Liver (tissue), 9 donors: ENCODE results near the gene SPART. TPM values are rescaled to one million over a fixed set of nuclear protein-coding genes. Genes with fewer than 3 reads are reported as not detected.
A peak's percentile ranks its signal among the peaks of the same experiment; 100 is the strongest.

Source experiments
- DNase-seq: peaks from one replicate; pipeline ENCODE4 v3.0.0-alpha.2; 2017; ENCODE audit warnings: low spot score
- H3K27ac ChIP-seq, 2 donors: one replicate each; pipeline ENCODE4 v1.7.0; 2013; ENCODE audit warnings: inconsistent platforms in 2 of 2, low read length in 2 of 2, control low read depth in 1 of 2, low read depth in 1 of 2, mild to moderate bottlenecking in 1 of 2
- H3K27me3 ChIP-seq, 4 donors: one replicate each; pipeline versions ENCODE4 v1.6.1 to v1.7.0; 2013; ENCODE audit warnings: low read length in 3 of 4, inconsistent platforms in 1 of 4, mild to moderate bottlenecking in 1 of 4, moderate library complexity in 1 of 4; ENCODE audit not compliant: control insufficient read depth in 4 of 4, insufficient read depth in 4 of 4
- H3K36me3 ChIP-seq, 4 donors: one replicate each; pipeline versions ENCODE4 v1.6.1 to v1.7.0; 2013; ENCODE audit warnings: low read length in 3 of 4, mild to moderate bottlenecking in 3 of 4, low read depth in 1 of 4, moderate library complexity in 1 of 4; ENCODE audit not compliant: control insufficient read depth in 4 of 4, insufficient read depth in 3 of 4
- H3K4me1 ChIP-seq, 4 donors: one replicate each; pipeline versions ENCODE4 v1.6.1 to v1.7.0; 2013; ENCODE audit warnings: low read length in 3 of 4, mild to moderate bottlenecking in 3 of 4, moderate library complexity in 1 of 4; ENCODE audit not compliant: control insufficient read depth in 4 of 4, insufficient read depth in 4 of 4
- H3K4me3 ChIP-seq, 3 donors: one replicate each; pipeline versions ENCODE4 v1.6.1 to v1.7.0; 2013; ENCODE audit warnings: low read length in 3 of 3, control low read depth in 1 of 3, low read depth in 1 of 3, mild to moderate bottlenecking in 1 of 3
- H3K9ac ChIP-seq, 2 donors: one replicate each; pipeline ENCODE4 v1.7.0; 2013; ENCODE audit warnings: low read length in 2 of 2, mild to moderate bottlenecking in 2 of 2, moderate library complexity in 2 of 2, control low read depth in 1 of 2, low read depth in 1 of 2
- H3K9me3 ChIP-seq, 4 donors: one replicate each; pipeline versions ENCODE4 v1.6.1 to v1.7.0; 2013; ENCODE audit warnings: low read length in 3 of 4; ENCODE audit not compliant: control insufficient read depth in 4 of 4
- ATF3 ChIP-seq: IDR thresholded peaks from 2 replicates; pipeline ENCODE4 v1.6.1; 2016; ENCODE audit warnings: antibody characterized with exemption
- EGR1 ChIP-seq, 2 donors: IDR thresholded peaks; 2 replicates each; pipeline ENCODE4 v1.6.1; 2016 to 2018; ENCODE audit warnings: antibody characterized with exemption in 2 of 2, low read depth in 2 of 2
- FOXA1 ChIP-seq: IDR thresholded peaks from 2 replicates; pipeline ENCODE4 v1.6.1; 2016; ENCODE audit warnings: antibody characterized with exemption
- FOXA2 ChIP-seq: IDR thresholded peaks from 2 replicates; pipeline ENCODE4 v1.6.1; 2016; ENCODE audit warnings: antibody characterized with exemption
- GABPA ChIP-seq, 2 donors: IDR thresholded peaks in 1 of 2; conservative IDR thresholded peaks in 1 of 2; 2 replicates each; pipeline ENCODE4 v1.6.1; 2016; ENCODE audit warnings: antibody characterized with exemption in 2 of 2, mild to moderate bottlenecking in 1 of 2, moderate library complexity in 1 of 2
- HNF4A ChIP-seq, 2 donors: conservative IDR thresholded peaks; 2 replicates each; pipeline ENCODE4 v1.6.1; 2016; ENCODE audit warnings: antibody characterized with exemption in 2 of 2, mild to moderate bottlenecking in 2 of 2
- HNF4G ChIP-seq: IDR thresholded peaks from 2 replicates; pipeline ENCODE4 v1.6.1; 2016; ENCODE audit warnings: antibody characterized with exemption
- JUND ChIP-seq, 2 donors: IDR thresholded peaks; 2 replicates each; pipeline ENCODE4 v1.6.1; 2016; ENCODE audit warnings: antibody characterized with exemption in 2 of 2
- MAX ChIP-seq: IDR thresholded peaks from 2 replicates; pipeline ENCODE4 v1.6.1; 2016; ENCODE audit warnings: antibody characterized with exemption
- NR2F2 ChIP-seq: IDR thresholded peaks from 2 replicates; pipeline ENCODE4 v1.6.1; 2016; ENCODE audit warnings: antibody characterized with exemption
- RAD21 ChIP-seq, 2 donors: IDR thresholded peaks; 2 replicates each; pipeline ENCODE4 v1.6.1; 2016; ENCODE audit warnings: antibody characterized with exemption in 2 of 2, mild to moderate bottlenecking in 2 of 2
- RXRA ChIP-seq, 2 donors: IDR thresholded peaks; 2 replicates each; pipeline ENCODE4 v1.6.1; 2017 to 2018; ENCODE audit warnings: antibody characterized with exemption in 2 of 2, mild to moderate bottlenecking in 1 of 2
- SP1 ChIP-seq: IDR thresholded peaks from 2 replicates; pipeline ENCODE4 v1.6.1; 2018; ENCODE audit warnings: antibody characterized with exemption, mild to moderate bottlenecking
- TAF1 ChIP-seq: conservative IDR thresholded peaks from 2 replicates; pipeline ENCODE4 v1.6.1; 2016; ENCODE audit warnings: antibody characterized with exemption, mild to moderate bottlenecking
- YY1 ChIP-seq: IDR thresholded peaks from 2 replicates; pipeline ENCODE4 v1.6.1; 2016; ENCODE audit warnings: antibody characterized with exemption, mild to moderate bottlenecking
- ZBTB33 ChIP-seq: IDR thresholded peaks from 2 replicates; pipeline ENCODE4 v1.6.1; 2016; ENCODE audit warnings: antibody characterized with exemption
- WGBS: extraction: QIAGEN DNeasy Blood & Tissue Kit; methylation state at CpG from one replicate; pipeline ENCODE4 v1.1.7; 2013; 5-methylcytosine and 5-hydroxymethylcytosine counted together
- polyA plus RNA-seq, 2 donors: library from polyadenylated mRNA; stranded (reverse) in 1 of 2; unstranded in 1 of 2; fragments of 200-250 nt in 1 of 2; fragments of >200 nt in 1 of 2; fragmentation: Nextera tagmentation in 1 of 2; extraction: Ambion mirVana in 1 of 2; gene quantifications; one replicate each; pipeline versions ENCODE4 v1.2.1 to v1.2.3, GENCODE V29; 2013 to 2015
- total RNA-seq, 2 donors: library from RNA; depleted of rRNA; stranded (reverse); fragments of >200 nt; gene quantifications; one replicate each; pipeline ENCODE4 v1.2.3, GENCODE V29; 2014
- TF ChIP-seq, protein P1 (sequence below): fragments of 150-350 bp; IDR thresholded peaks from 2 replicates; pipeline ENCODE4 v1.5.1; 2017; ENCODE audit warnings: improper control_type of control experiment, low read depth, low read length; ENCODE audit not compliant: missing input control
- TF ChIP-seq, protein P2 (sequence below): IDR thresholded peaks from 2 replicates; pipeline ENCODE4 v1.6.1; 2016; ENCODE audit warnings: antibody characterized with exemption, mild to moderate bottlenecking
- donor health status: healthy.
- donor health status: healthy.
- donor health status: healthy.
- donor health status: healthy.
- donor health status: healthy.

The SPART gene, protein sequence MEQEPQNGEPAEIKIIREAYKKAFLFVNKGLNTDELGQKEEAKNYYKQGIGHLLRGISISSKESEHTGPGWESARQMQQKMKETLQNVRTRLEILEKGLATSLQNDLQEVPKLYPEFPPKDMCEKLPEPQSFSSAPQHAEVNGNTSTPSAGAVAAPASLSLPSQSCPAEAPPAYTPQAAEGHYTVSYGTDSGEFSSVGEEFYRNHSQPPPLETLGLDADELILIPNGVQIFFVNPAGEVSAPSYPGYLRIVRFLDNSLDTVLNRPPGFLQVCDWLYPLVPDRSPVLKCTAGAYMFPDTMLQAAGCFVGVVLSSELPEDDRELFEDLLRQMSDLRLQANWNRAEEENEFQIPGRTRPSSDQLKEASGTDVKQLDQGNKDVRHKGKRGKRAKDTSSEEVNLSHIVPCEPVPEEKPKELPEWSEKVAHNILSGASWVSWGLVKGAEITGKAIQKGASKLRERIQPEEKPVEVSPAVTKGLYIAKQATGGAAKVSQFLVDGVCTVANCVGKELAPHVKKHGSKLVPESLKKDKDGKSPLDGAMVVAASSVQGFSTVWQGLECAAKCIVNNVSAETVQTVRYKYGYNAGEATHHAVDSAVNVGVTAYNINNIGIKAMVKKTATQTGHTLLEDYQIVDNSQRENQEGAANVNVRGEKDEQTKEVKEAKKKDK
- total RNA-seq: 10 to 100 TPM; 14.9 to 15.3 TPM
- polyA plus RNA-seq: 1 to 10 TPM; 6.9 to 7.2 TPM

DNA sequence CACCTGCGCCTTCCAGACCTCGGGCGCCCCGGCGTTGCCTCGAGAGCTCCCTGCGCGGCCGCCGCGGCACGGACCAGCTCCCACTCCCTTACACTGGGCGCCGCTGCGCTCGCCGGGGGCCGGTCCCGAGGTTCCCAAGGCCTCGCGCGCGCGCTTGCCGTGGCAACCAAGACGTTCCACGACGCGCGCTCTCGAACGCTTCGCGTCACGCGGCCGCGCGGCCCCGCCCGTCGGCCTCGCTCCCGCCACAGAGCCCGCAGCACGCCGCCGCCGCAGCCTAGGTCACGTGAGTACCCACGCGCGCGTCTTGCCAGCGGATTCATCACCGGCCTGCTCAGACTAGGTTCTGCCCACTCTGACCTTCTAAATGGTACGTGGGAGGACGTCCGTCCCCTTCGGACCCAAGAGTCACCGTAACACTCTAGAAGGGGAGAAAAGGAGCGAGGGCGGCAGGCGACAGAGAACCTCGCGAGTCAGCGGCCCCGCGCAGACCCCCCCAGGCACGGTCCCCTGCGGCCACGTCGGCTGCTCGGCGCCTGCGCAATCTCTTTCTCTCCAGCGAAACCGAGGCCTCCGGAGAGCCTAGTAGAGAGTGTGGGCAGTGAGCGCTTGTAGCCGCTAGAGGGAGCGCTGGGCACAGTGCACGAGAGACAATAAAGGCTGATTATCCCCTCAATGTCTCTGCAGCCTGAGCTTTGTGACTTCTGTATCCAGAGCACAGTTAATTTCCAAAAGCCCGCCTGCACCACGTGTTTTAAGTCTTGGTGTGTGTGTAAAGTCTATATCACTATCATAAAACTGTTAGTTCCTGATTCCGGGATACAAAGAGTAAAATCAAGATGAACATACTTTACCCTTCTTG is at the start of gene SPART:
TSS of gene SPART (minus strand) at position 173 of the 862 bp plus-strand sequence. CDS start 10,564 bp downstream, outside the sequence.
- DNase-seq: peak; percentile 87
- Histone ChIP-seq H3K4me3 (peak within 1 kb of the TSS; percentile 55 to 93 (median 78)), H3K27ac (peak within 1 kb of the TSS; percentile 97 to 99), H3K4me1 (peaks cover 2 to 20% (median 8%) of the 10 kb centered on the region in 4 donors), H3K27me3 (no peaks in the 10 kb centered on the region), H3K9ac (peak within 1 kb of the TSS; percentile 84 to 86), H3K36me3 (no peaks in the 10 kb centered on the region), H3K9me3 (no peaks in the 10 kb centered on the region)
- WGBS: 1% methylated on average over 86 of the region's 86 CpGs
- no peak for TF ChIP-seq HNF4A (conservative IDR thresholded peaks at IDR 0.05)
- TF ChIP-seq, protein P1, sequence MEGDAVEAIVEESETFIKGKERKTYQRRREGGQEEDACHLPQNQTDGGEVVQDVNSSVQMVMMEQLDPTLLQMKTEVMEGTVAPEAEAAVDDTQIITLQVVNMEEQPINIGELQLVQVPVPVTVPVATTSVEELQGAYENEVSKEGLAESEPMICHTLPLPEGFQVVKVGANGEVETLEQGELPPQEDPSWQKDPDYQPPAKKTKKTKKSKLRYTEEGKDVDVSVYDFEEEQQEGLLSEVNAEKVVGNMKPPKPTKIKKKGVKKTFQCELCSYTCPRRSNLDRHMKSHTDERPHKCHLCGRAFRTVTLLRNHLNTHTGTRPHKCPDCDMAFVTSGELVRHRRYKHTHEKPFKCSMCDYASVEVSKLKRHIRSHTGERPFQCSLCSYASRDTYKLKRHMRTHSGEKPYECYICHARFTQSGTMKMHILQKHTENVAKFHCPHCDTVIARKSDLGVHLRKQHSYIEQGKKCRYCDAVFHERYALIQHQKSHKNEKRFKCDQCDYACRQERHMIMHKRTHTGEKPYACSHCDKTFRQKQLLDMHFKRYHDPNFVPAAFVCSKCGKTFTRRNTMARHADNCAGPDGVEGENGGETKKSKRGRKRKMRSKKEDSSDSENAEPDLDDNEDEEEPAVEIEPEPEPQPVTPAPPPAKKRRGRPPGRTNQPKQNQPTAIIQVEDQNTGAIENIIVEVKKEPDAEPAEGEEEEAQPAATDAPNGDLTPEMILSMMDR: peak; percentile 97
- TF ChIP-seq GABPA (IDR thresholded peaks at IDR 0.05 in 1 of 2, conservative IDR thresholded peaks at IDR 0.05 in 1 of 2): no peak
- peak; percentile 33 for TF ChIP-seq SP1
- TF ChIP-seq JUND (IDR thresholded peaks at IDR 0.05): peak in 1 of 2 donors; percentile 13
- TF ChIP-seq RAD21 (IDR thresholded peaks at IDR 0.05): peak; percentile 95 to 96
- no peak for TF ChIP-seq TAF1
- TF ChIP-seq ATF3: no peak
- TF ChIP-seq EGR1 (IDR thresholded peaks at IDR 0.05; ENCODE audit: low read depth in 2 of 2): no peak
- TF ChIP-seq NR2F2: no peak
- no peak for TF ChIP-seq RXRA (IDR thresholded peaks at IDR 0.05)
- TF ChIP-seq MAX: peak; percentile 14
- TF ChIP-seq, protein P2, sequence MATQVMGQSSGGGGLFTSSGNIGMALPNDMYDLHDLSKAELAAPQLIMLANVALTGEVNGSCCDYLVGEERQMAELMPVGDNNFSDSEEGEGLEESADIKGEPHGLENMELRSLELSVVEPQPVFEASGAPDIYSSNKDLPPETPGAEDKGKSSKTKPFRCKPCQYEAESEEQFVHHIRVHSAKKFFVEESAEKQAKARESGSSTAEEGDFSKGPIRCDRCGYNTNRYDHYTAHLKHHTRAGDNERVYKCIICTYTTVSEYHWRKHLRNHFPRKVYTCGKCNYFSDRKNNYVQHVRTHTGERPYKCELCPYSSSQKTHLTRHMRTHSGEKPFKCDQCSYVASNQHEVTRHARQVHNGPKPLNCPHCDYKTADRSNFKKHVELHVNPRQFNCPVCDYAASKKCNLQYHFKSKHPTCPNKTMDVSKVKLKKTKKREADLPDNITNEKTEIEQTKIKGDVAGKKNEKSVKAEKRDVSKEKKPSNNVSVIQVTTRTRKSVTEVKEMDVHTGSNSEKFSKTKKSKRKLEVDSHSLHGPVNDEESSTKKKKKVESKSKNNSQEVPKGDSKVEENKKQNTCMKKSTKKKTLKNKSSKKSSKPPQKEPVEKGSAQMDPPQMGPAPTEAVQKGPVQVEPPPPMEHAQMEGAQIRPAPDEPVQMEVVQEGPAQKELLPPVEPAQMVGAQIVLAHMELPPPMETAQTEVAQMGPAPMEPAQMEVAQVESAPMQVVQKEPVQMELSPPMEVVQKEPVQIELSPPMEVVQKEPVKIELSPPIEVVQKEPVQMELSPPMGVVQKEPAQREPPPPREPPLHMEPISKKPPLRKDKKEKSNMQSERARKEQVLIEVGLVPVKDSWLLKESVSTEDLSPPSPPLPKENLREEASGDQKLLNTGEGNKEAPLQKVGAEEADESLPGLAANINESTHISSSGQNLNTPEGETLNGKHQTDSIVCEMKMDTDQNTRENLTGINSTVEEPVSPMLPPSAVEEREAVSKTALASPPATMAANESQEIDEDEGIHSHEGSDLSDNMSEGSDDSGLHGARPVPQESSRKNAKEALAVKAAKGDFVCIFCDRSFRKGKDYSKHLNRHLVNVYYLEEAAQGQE: no peak
- peak; percentile 53 for TF ChIP-seq YY1
- no peak for TF ChIP-seq FOXA1
- TF ChIP-seq ZBTB33: no peak
- no peak for TF ChIP-seq FOXA2
- no peak for TF ChIP-seq HNF4G
